Panc1 (cell line): ENCODE results near the gene LEKR1.

ENCODE experiments used
- POLR2AphosphoS5 ChIP-seq: IDR thresholded peaks from 2 replicates; pipeline ENCODE4 v1.6.1; 2012; ENCODE audit warnings: mild to moderate bottlenecking, low read depth, low read length, moderate library complexity
- REST ChIP-seq, 2 experiments: IDR thresholded peaks; 2 replicates each; pipeline ENCODE4 v1.6.1; 2011 to 2012; ENCODE audit warnings: low read depth in 2 of 2, control low read depth in 1 of 2, low read length in 1 of 2, mild to moderate bottlenecking in 1 of 2, moderate library complexity in 1 of 2; ENCODE audit not compliant: insufficient read depth in 1 of 2
- TF ChIP-seq, protein P1 (sequence below): fragments of 450-650 bp; IDR thresholded peaks from 2 replicates; pipeline ENCODE4 v1.5.1; 2017; ENCODE audit warnings: mild to moderate bottlenecking

DNA sequence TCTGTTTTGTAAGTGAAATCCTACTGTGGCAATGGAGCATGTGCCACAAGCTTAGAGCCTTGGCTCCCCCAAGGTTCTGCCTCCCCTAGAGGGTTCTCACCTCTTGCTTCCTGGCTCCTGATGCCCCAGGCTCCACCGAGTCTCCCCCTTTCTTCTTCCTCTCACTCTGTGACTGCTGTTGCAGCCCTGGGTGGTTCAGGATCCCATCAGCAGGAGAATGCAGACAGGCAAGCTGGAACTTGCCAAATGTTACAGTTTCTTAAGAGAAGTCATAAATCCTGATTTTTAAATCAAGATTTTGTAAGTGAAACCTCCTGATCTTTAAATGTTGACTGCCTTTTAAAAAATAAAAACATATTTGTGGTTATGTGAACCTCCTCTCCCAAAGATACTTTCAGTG is 199.9 kb downstream of the LEKR1 start:
- TF ChIP-seq, protein P1, sequence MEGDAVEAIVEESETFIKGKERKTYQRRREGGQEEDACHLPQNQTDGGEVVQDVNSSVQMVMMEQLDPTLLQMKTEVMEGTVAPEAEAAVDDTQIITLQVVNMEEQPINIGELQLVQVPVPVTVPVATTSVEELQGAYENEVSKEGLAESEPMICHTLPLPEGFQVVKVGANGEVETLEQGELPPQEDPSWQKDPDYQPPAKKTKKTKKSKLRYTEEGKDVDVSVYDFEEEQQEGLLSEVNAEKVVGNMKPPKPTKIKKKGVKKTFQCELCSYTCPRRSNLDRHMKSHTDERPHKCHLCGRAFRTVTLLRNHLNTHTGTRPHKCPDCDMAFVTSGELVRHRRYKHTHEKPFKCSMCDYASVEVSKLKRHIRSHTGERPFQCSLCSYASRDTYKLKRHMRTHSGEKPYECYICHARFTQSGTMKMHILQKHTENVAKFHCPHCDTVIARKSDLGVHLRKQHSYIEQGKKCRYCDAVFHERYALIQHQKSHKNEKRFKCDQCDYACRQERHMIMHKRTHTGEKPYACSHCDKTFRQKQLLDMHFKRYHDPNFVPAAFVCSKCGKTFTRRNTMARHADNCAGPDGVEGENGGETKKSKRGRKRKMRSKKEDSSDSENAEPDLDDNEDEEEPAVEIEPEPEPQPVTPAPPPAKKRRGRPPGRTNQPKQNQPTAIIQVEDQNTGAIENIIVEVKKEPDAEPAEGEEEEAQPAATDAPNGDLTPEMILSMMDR = no peak
- no peak for TF ChIP-seq REST (IDR thresholded peaks at IDR 0.05; ENCODE audit: insufficient read depth in 1 of 2, low read depth in 2 of 2, low read length in 1 of 2)
- TF ChIP-seq POLR2AphosphoS5 = no peak
